Type B pancreatic cell (in vitro differentiated cells): ENCODE results near the gene PPT2. TPM values are rescaled to one million over a fixed set of nuclear protein-coding genes. Genes with fewer than 3 reads are reported as not detected.
A peak's percentile ranks its signal among the peaks of the same experiment; 100 is the strongest.

Experiments
- DNase-seq: peaks from one replicate; pipeline ENCODE4 v3.0.0; 2021; ENCODE audit warnings: mixed read lengths; ENCODE audit not compliant: unreplicated experiment; ENCODE audit errors: extremely low spot score
- H3K27ac Mint-ChIP-seq: 2 replicates; pipeline ENCODE4 v1.8.0; 2021; ENCODE audit warnings: mild to moderate bottlenecking, mixed read lengths
- H3K27me3 Mint-ChIP-seq: 2 replicates; pipeline ENCODE4 v1.8.0; 2021; ENCODE audit warnings: mixed read lengths
- H3K36me3 Mint-ChIP-seq: 2 replicates; pipeline ENCODE4 v1.8.0; 2021; ENCODE audit warnings: mixed read lengths
- H3K4me1 Mint-ChIP-seq: one replicate; pipeline ENCODE4 v1.8.0; 2021; ENCODE audit warnings: mixed read lengths; ENCODE audit not compliant: unreplicated experiment
- H3K4me3 Mint-ChIP-seq: 2 replicates; pipeline ENCODE4 v1.8.0; 2021; ENCODE audit warnings: mild to moderate bottlenecking, mixed read lengths
- H3K9me3 Mint-ChIP-seq: 2 replicates; pipeline ENCODE4 v1.8.0; 2021; ENCODE audit warnings: mixed read lengths
- total RNA-seq: library from RNA; stranded (reverse); gene quantifications from 2 replicates; pipeline ENCODE4 v1.2.1, GENCODE V29; 2021; ENCODE audit warnings: low replicate concordance
- TF ChIP-seq, protein P1 (sequence below): fragments of 200-600 bp; sonication (generic); conservative IDR thresholded peaks from 2 replicates; pipeline ENCODE4 v1.5.0; 2021; ENCODE audit warnings: antibody characterized with exemption, mild to moderate bottlenecking

The PPT2 gene
- total RNA-seq, 1 donor from 2014 or later, result 46.9 TPM

- Mint-ChIP-seq H3K9me3 (no peaks in the 10 kb centered on the region), H3K27ac (peak within 1 kb of the TSS; percentile 50), H3K36me3 (peaks cover 21% of the 10 kb centered on the region), H3K27me3 (peaks cover 30% of the 10 kb centered on the region), H3K4me3 (peak within 1 kb of the TSS; percentile 72), H3K4me1 (peaks cover 39% of the 10 kb centered on the region)
- DNase-seq, result no peak
- TF ChIP-seq, protein P1, sequence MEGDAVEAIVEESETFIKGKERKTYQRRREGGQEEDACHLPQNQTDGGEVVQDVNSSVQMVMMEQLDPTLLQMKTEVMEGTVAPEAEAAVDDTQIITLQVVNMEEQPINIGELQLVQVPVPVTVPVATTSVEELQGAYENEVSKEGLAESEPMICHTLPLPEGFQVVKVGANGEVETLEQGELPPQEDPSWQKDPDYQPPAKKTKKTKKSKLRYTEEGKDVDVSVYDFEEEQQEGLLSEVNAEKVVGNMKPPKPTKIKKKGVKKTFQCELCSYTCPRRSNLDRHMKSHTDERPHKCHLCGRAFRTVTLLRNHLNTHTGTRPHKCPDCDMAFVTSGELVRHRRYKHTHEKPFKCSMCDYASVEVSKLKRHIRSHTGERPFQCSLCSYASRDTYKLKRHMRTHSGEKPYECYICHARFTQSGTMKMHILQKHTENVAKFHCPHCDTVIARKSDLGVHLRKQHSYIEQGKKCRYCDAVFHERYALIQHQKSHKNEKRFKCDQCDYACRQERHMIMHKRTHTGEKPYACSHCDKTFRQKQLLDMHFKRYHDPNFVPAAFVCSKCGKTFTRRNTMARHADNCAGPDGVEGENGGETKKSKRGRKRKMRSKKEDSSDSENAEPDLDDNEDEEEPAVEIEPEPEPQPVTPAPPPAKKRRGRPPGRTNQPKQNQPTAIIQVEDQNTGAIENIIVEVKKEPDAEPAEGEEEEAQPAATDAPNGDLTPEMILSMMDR, result no peak
Measured at GRCh38 chr6:32109114-32109764, 44.7 kb upstream of the PPT2 start, which contains the start of gene TNXB. TNXB (minus strand) TSS chr6:32109338; CDS start chr6:32098198, 11,140 bp downstream.

DNA sequence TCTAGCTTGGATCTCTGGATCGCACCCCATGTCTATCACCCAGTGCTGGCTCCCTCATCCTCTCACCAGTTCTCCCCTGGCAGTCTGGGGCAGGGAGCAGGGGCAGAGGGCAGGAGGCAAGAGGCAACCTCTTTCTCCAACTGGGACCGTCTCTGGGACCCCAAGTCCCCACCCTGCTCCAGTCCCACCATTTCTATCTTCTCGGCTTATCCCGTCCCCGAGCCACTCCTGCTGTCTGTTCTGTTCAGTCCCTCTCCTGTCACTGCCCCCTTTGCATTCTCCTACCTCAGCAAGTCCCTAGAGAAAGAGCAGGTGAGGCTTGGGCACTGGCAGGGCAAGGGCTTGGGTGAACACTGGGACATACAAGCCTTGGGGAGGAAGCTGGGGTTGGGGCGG, 44.2 kb upstream of the PPT2 start:
- Mint-ChIP-seq H3K27ac (peak overlapping the region; percentile 48), H3K9me3 (no peaks in the 10 kb centered on the region), H3K4me1 (peaks cover 41% of the 10 kb centered on the region), H3K27me3 (peaks cover 28% of the 10 kb centered on the region), H3K36me3 (peaks cover 23% of the 10 kb centered on the region), H3K4me3 (peak overlapping the region; percentile 19)
- TF ChIP-seq, protein P1, result no peak
- no peak for DNase-seq

DNA sequence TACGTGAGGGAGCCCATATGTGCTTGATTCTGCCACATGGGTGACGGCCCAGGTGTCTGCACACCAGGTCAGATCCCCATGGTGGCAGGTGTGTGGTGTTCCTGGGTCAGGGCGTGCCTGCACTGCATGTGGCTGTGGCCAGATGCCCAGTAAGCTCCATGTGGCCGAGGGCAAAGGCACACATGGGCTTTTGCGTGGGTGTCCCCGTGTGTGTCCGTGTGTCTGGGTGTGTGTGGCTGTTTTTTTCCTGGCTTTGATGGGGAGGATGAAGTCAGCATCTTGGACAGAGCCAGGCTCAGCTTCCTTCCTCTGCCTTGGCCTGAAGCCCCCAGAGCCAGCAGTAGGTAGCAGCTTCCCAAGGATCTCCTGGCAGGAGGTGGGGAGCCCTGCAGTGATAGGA, 43.3 kb upstream of the PPT2 start:
- no peak for DNase-seq
- no peak overlapping the region for H3K4me3 Mint-ChIP-seq
- H3K27me3 Mint-ChIP-seq, result peaks cover 25% of the 10 kb centered on the region
- H3K9me3 Mint-ChIP-seq, result no peaks in the 10 kb centered on the region
- peak overlapping the region; percentile 65 for H3K27ac Mint-ChIP-seq
- TF ChIP-seq, protein P1, result no peak
- peaks cover 22% of the 10 kb centered on the region for H3K36me3 Mint-ChIP-seq
- H3K4me1 Mint-ChIP-seq, result peaks cover 43% of the 10 kb centered on the region

GRCh38 chr6:32111424-32112066, 42.4 kb upstream of the PPT2 start:
- TF ChIP-seq, protein P1, result no peak
- peaks cover 43% of the 10 kb centered on the region for H3K4me1 Mint-ChIP-seq
- H3K9me3 Mint-ChIP-seq, result no peaks in the 10 kb centered on the region
- H3K36me3 Mint-ChIP-seq, result peaks cover 20% of the 10 kb centered on the region
- no peak overlapping the region for H3K4me3 Mint-ChIP-seq
- DNase-seq, result no peak
- peak overlapping the region; percentile 65 for H3K27ac Mint-ChIP-seq
- peaks cover 19% of the 10 kb centered on the region for H3K27me3 Mint-ChIP-seq

DNA sequence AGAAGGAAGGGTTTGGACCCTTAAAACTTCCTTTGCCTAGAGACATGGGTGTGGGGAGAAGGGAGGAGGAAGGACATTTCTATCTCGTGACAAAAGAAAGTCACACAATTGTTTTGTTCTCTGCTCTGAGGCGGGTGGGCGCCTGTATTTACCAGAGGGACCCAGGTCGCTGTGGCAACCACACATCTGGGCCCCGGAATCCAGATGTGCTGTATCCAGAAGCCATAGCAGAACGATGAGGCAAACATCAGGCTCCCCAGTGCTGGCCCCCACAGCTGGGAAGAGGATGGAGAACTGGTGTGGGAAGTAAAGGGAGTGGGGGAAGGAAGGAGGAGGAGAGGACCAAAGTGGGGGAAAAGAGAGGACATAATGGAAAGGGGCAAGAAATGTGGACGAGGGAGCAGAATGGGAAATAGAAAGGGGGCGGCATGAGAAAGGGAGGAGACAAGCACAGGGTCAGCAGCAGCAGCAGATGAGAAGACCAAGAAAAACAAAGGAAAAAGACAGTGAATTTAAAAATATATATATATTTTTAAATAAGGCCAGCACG, 41.4 kb upstream of the PPT2 start:
- Mint-ChIP-seq H3K9me3 (no peaks in the 10 kb centered on the region), H3K27ac (peak overlapping the region; percentile 57), H3K36me3 (peaks cover 20% of the 10 kb centered on the region), H3K27me3 (peaks cover 15% of the 10 kb centered on the region), H3K4me3 (no peak overlapping the region), H3K4me1 (peaks cover 41% of the 10 kb centered on the region)
- no peak for DNase-seq
- TF ChIP-seq, protein P1, result no peak
